Stomach (tissue), 4 donors: ENCODE data around the gene ANKRD33B.

ENCODE experiments used
- CTCF ChIP-seq, 7 experiments: fragments of 450-650 bp in 4 of 7; fragments of 200-600 bp in 3 of 7; sonication (generic) in 3 of 7; IDR thresholded peaks; one replicate each; pipeline ENCODE4 v1.5.1; 2016 to 2019; ENCODE audit warnings: antibody characterized with exemption in 7 of 7, control low read depth in 2 of 7, mild to moderate bottlenecking in 1 of 7
- EP300 ChIP-seq: sonication (generic); formaldehyde crosslinking; IDR thresholded peaks from one replicate; pipeline ENCODE4 v1.6.1; 2017; ENCODE audit warnings: antibody characterized with exemption
- POLR2A ChIP-seq, 4 donors: fragments of 450-650 bp; IDR thresholded peaks; one replicate each; pipeline ENCODE4 v1.6.1; 2016; ENCODE audit warnings: antibody characterized with exemption in 4 of 4, control low read depth in 2 of 4, mild to moderate bottlenecking in 1 of 4, moderate library complexity in 1 of 4
- POLR2AphosphoS5 ChIP-seq, 3 donors: sonication (generic); formaldehyde crosslinking; IDR thresholded peaks; one replicate each; pipeline ENCODE4 v1.6.1; 2016; ENCODE audit warnings: antibody characterized with exemption in 3 of 3

GRCh38 chr5:10665799-10666198, 101.9 kb downstream of the ANKRD33B start:
- TF ChIP-seq CTCF (IDR thresholded peaks at IDR 0.05) = no peak
- TF ChIP-seq EP300 = no peak
- no peak for TF ChIP-seq POLR2AphosphoS5 (IDR thresholded peaks at IDR 0.05)
- no peak for TF ChIP-seq POLR2A (IDR thresholded peaks at IDR 0.05)
